Measurements from ENCODE around the gene MLIP.
"Not testable (repeated sequence)": the region's sequence is repeated elsewhere in the genome, so short reads cannot be mapped to it uniquely, and the experiment has no call there.

Gene MLIP

GRCh38 chr6:54204921-54205591 lies 93.8 kb downstream of the MLIP start:
- no peak for TF ChIP-seq CTCF (IDR thresholded peaks at IDR 0.05; ENCODE audit: control insufficient read depth, extremely low read depth, insufficient read depth)
- H3K4me3 ChIP-seq (ENCODE audit: low read depth, low read length): no peak overlapping the region
- DNase-seq (ENCODE audit: low read depth): no peak

- TF ChIP-seq CTCF (IDR thresholded peaks at IDR 0.05; ENCODE audit: control insufficient read depth, extremely low read depth, insufficient read depth): no peak
- DNase-seq (ENCODE audit: low read depth): no peak
- no peak overlapping the region for H3K4me3 ChIP-seq (ENCODE audit: low read depth, low read length)
Measured at GRCh38 chr6:54206510-54206909, 95.3 kb downstream of the MLIP start.

- not testable (repeated sequence) for DNase-seq (ENCODE audit: low read depth); H3K4me3 ChIP-seq (ENCODE audit: low read depth, low read length)
Measured at GRCh38 chr6:54209983-54210382, 98.7 kb downstream of the MLIP start.

GRCh38 chr6:54214286-54214685 lies 103.0 kb downstream of the MLIP start:
- TF ChIP-seq CTCF (IDR thresholded peaks at IDR 0.05; ENCODE audit: control insufficient read depth, extremely low read depth, insufficient read depth): no peak
- DNase-seq (ENCODE audit: low read depth): no peak
- H3K4me3 ChIP-seq (ENCODE audit: low read depth, low read length): no peak overlapping the region

GRCh38 chr6:54216336-54216735 lies 105.1 kb downstream of the MLIP start:
- no peak for DNase-seq (ENCODE audit: low read depth)
- TF ChIP-seq CTCF (IDR thresholded peaks at IDR 0.05; ENCODE audit: control insufficient read depth, extremely low read depth, insufficient read depth): no peak
- no peak overlapping the region for H3K4me3 ChIP-seq (ENCODE audit: low read depth, low read length)

GRCh38 chr6:54217018-54217417 lies 105.8 kb downstream of the MLIP start:
- H3K4me3 ChIP-seq (ENCODE audit: low read depth, low read length): no peak overlapping the region
- TF ChIP-seq CTCF (IDR thresholded peaks at IDR 0.05; ENCODE audit: control insufficient read depth, extremely low read depth, insufficient read depth): no peak
- DNase-seq (ENCODE audit: low read depth): no peak

- no peak for DNase-seq (ENCODE audit: low read depth)
- no peak overlapping the region for H3K4me3 ChIP-seq (ENCODE audit: low read depth, low read length)
- TF ChIP-seq CTCF (IDR thresholded peaks at IDR 0.05; ENCODE audit: control insufficient read depth, extremely low read depth, insufficient read depth): no peak
Measured at GRCh38 chr6:54222217-54222616, 111.0 kb downstream of the MLIP start.

Measured in LNCaP clone FGC (cell line).